Mesodermal cell (in vitro differentiated cells): ENCODE results near the gene RNPEPL1. TPM values are rescaled to one million over a fixed set of nuclear protein-coding genes. Genes with fewer than 3 reads are reported as not detected.
A peak's percentile ranks its signal among the peaks of the same experiment; 100 is the strongest.
"Not testable (repeated sequence)": the region's sequence is repeated elsewhere in the genome, so short reads cannot be mapped to it uniquely, and the experiment has no call there.

Experiments used
- H3K27ac ChIP-seq: 2 replicates; pipeline ENCODE4 v1.7.0; 2013; ENCODE audit warnings: mild to moderate bottlenecking, low read depth, low read length, moderate library complexity; ENCODE audit not compliant: severe bottlenecking
- H3K36me3 ChIP-seq: 2 replicates; pipeline ENCODE4 v1.7.1; 2013; ENCODE audit warnings: mild to moderate bottlenecking, low read length, moderate library complexity; ENCODE audit not compliant: control insufficient read depth, insufficient read depth
- H3K4me1 ChIP-seq: one replicate; pipeline ENCODE4 v1.7.1; 2013; ENCODE audit warnings: mild to moderate bottlenecking, low read length; ENCODE audit not compliant: insufficient read depth, control insufficient read depth, poor library complexity, severe bottlenecking
- H3K4me3 ChIP-seq: 2 replicates; pipeline ENCODE4 v1.7.0; 2013; ENCODE audit warnings: low read length, control low read depth, mild to moderate bottlenecking; ENCODE audit not compliant: insufficient read depth, poor library complexity, severe bottlenecking; ENCODE audit errors: extremely low read depth
- H3K9me3 ChIP-seq: 2 replicates; pipeline ENCODE4 v1.7.1; 2013; ENCODE audit warnings: mild to moderate bottlenecking, low read length, moderate library complexity; ENCODE audit not compliant: control insufficient read depth
- WGBS, 2 experiments: methylation state at CpG; one replicate each; pipeline ENCODE4 v1.1.5; 2013; ENCODE audit warnings: missing lambda C conversion rate in 2 of 2; ENCODE audit not compliant: insufficient coverage in 2 of 2; 5-methylcytosine and 5-hydroxymethylcytosine counted together
- polyA plus RNA-seq, 2 experiments: library from polyadenylated mRNA; stranded (reverse); fragments of 50-300 nt; gene quantifications; one replicate each; pipeline ENCODE4 v1.2.3, GENCODE V29; 2013

RNPEPL1 gene, protein sequence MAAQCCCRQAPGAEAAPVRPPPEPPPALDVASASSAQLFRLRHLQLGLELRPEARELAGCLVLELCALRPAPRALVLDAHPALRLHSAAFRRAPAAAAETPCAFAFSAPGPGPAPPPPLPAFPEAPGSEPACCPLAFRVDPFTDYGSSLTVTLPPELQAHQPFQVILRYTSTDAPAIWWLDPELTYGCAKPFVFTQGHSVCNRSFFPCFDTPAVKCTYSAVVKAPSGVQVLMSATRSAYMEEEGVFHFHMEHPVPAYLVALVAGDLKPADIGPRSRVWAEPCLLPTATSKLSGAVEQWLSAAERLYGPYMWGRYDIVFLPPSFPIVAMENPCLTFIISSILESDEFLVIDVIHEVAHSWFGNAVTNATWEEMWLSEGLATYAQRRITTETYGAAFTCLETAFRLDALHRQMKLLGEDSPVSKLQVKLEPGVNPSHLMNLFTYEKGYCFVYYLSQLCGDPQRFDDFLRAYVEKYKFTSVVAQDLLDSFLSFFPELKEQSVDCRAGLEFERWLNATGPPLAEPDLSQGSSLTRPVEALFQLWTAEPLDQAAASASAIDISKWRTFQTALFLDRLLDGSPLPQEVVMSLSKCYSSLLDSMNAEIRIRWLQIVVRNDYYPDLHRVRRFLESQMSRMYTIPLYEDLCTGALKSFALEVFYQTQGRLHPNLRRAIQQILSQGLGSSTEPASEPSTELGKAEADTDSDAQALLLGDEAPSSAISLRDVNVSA
- polyA plus RNA-seq (2013, experiment 1 of 2), result 30.9 TPM
- polyA plus RNA-seq (2013, experiment 2 of 2), result 26.6 TPM

DNA sequence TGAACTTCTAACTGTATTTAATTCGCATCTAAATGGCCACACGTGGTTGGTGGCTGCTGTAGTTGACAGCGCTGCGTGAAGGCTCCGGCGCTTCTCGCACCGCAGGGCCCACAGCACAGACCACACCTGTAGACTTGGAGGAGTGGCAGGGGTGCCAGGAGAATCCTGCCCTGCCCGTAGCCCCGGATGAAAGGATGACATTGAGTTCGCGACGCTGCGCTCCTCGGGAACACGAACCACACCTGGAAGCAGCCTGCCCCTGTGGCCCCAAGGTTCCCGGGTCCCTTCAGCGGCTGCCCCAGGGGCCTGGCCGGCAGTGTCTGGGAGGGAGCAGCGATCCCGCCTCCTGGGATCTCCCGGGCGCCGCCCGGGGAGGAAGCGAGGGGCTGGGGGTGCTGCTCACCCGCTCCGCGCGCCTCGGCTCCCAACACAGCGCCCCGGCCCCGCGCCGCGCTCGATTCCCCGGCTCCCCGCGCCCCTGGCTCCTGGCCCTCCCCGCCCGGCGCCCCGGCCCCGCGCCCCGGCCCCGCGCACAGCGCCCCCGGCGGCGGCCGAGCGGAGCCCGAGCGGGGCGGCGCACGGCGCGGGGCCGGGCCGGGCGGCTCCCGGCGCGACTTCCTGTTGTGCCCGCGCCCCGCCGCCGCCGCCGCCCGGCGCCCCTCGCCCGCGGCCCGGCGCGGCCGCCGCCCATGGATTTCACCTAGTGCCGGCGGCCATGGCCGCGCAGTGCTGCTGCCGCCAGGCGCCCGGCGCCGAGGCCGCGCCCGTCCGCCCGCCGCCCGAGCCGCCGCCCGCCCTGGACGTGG lies at the start of gene RNPEPL1:
Gene RNPEPL1 (plus strand): TSS at position 613 of the 806 bp plus-strand sequence. CDS start 103 bp downstream, at position 716.
- no peak within 1 kb of the TSS for H3K27ac ChIP-seq
- 2 to 3% methylated on average over 60 to 66 of the region's 106 CpGs for WGBS, 2 experiments
- H3K9me3 ChIP-seq, result no peaks in the 10 kb centered on the region
- peak within 1 kb of the TSS; percentile 47 for H3K4me3 ChIP-seq
- H3K36me3 ChIP-seq, result peaks cover 5% of the 10 kb centered on the region
- peaks cover 29% of the 10 kb centered on the region for H3K4me1 ChIP-seq

GRCh38 chr2:240518981-240519380 lies 49.3 kb upstream of the RNPEPL1 start:
- Histone ChIP-seq H3K36me3 (peaks cover 15% of the 10 kb centered on the region), H3K4me3 (no peak overlapping the region), H3K9me3 (peaks cover 11% of the 10 kb centered on the region), H3K4me1 (no peaks in the 10 kb centered on the region), H3K27ac (no peak overlapping the region)
- WGBS, 2 experiments, result 94 to 100% methylated on average over 2 to 5 of the region's 5 CpGs

DNA sequence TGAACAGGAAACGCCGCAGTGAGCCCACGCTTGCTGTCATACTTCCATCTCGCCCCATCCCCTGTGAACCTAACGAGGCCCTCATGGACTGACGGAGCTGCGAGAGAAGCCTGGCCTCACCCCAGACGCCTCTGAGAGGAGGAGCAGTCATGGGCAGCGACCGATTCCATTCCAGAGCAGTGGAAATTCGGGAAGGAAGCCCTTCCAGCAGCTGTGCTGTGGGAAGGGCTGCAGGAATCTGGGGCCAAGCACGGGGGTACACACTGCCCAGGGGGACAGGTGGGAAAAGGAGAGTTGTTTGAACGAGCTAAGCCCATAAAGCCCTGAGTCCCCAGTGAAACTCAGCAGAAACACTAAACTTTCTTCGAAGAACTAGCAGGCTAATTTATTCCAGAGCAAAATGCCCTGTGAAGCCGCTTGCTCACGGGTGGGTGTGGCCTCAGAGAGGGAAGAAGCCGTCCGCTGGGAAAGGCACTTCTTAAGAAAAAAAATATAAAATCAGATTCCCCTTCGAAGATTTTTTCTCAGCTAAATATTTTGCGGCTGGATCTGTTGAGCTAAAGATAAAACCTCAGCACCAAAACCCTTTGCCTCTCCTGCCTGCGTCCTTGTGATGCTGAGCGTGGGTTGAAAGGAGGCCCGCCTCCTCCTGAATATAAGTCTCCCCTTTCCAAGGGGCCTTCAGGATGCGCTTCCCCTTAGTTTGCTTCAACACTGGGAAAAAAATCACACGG lies 48.7 kb upstream of the RNPEPL1 start:
- WGBS, 2 experiments, result 59 to 66% methylated on average over 19 to 20 of the region's 25 CpGs

GRCh38 chr2:240520130-240520973 lies 47.9 kb upstream of the RNPEPL1 start:
- no peak overlapping the region for H3K27ac ChIP-seq
- peaks cover 22% of the 10 kb centered on the region for H3K9me3 ChIP-seq
- 33 to 45% methylated on average over 32 to 42 of the region's 52 CpGs for WGBS, 2 experiments
- H3K36me3 ChIP-seq, result peaks cover 24% of the 10 kb centered on the region
- no peaks in the 10 kb centered on the region for H3K4me1 ChIP-seq
- no peak overlapping the region for H3K4me3 ChIP-seq

More for the DNA sequence above, 48.7 kb upstream of the RNPEPL1 start:
- Histone ChIP-seq H3K27ac (no peak overlapping the region), H3K4me3 (no peak overlapping the region), H3K36me3 (peaks cover 21% of the 10 kb centered on the region), H3K4me1 (no peaks in the 10 kb centered on the region), H3K9me3 (peaks cover 15% of the 10 kb centered on the region)

- peaks cover 28% of the 10 kb centered on the region for H3K36me3 ChIP-seq
- H3K27ac ChIP-seq, result no peak overlapping the region
- H3K4me3 ChIP-seq, result no peak overlapping the region
- 91 to 97% methylated on average over 9 to 12 of the region's 12 CpGs for WGBS, 2 experiments
- no peaks in the 10 kb centered on the region for H3K4me1 ChIP-seq
- H3K9me3 ChIP-seq, result peaks cover 28% of the 10 kb centered on the region
Measured at GRCh38 chr2:240520974-240521350, 47.3 kb upstream of the RNPEPL1 start.

DNA sequence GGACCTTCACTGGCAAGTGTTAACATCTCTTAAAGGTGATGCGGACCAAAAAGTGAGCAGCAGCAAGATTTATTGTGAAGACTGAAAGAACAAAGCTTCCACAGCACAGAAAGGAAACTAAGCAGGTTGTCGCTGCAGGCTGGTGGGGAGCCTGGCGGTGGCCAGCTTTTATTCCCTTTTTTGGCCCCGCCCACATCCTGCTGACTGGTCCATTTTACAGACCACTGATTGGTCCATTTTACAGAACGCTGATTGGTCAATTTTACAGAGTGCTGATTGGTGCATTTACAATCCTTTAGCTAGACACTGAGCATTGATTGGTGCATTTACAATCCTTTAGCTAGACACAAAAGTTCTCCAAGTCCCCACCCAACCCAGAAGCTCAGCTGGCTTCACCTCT lies 46.4 kb upstream of the RNPEPL1 start:
- H3K27ac ChIP-seq, H3K4me1 ChIP-seq, H3K4me3 ChIP-seq: not testable (repeated sequence)
- peaks cover 37% of the 10 kb centered on the region for H3K9me3 ChIP-seq
- H3K36me3 ChIP-seq, result peaks cover 33% of the 10 kb centered on the region
- WGBS, 2 experiments, result 89 to 96% methylated on average over 5 of the region's 5 CpGs

DNA sequence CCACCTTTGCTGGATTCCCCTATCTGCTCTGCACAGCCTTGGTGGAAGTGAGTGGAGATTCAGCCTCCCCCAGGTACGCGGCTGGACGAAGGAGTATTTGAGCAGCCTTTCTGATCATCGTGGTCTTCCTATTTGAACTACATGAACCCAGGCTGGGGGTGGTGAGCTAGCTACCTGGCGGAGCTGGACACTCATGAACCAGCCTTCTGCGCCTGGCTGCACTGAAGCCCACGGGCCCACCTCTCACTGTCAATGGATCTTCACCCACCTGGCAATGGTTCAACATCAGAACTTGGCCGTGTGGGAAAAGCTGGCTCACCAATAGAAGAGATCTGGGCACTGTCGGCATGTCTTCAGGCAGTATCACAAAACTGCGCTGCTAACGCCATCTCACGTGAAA lies 45.9 kb upstream of the RNPEPL1 start:
- Histone ChIP-seq H3K27ac (no peak overlapping the region), H3K4me1 (no peaks in the 10 kb centered on the region), H3K9me3 (peaks cover 41% of the 10 kb centered on the region), H3K4me3 (no peak overlapping the region), H3K36me3 (peaks cover 35% of the 10 kb centered on the region)
- WGBS, 2 experiments, result 94 to 98% methylated on average over 12 of the region's 12 CpGs

DNA sequence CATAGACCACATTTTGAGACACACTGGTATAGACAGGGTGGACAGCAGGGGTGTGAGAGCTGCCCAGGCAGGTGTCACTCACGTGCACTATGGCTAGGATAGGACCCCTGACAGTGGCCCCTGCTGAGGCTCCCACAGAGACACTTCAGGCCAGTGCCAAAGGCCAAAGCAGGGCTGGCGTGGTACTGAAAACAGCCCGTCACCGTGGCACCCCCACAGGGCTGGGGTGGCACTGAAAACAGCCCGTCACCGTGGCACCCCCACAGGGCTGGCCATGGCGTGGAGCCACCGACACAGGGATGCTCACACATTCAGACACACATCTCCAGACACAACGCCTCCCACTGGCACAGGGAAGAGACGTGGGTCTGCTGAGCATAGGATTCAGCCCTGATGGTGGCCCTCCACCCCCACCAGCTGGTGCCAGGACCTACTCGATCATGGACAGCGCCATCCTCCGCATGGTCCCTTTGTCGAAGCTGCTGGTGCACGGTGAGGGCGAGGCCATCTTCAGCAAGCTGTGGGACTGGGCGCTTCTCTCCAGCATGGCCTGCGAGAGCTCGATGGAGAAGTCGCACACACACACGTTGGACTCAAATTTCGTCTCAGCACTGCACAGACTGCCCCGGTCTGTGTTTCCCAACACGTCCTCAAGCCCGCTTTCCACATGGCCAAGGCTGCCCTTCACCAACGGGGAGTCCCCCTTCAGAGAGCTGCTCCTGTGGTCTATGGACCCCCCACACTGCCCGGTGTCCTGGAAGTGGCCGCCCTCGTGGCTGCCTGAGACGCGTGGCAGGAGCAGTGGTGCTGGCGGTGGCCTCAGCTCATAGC lies 44.6 kb upstream of the RNPEPL1 start:
- WGBS, 2 experiments, result 94 to 96% methylated on average over 27 to 31 of the region's 32 CpGs
- H3K9me3 ChIP-seq, result peaks cover 40% of the 10 kb centered on the region
- no peak overlapping the region for H3K4me3 ChIP-seq
- no peak overlapping the region for H3K27ac ChIP-seq
- H3K36me3 ChIP-seq, result peaks cover 35% of the 10 kb centered on the region
- no peaks in the 10 kb centered on the region for H3K4me1 ChIP-seq
